ENCODE data around the gene PCDH17.

GRCh38 chr13:57604442-57604841, 27.1 kb upstream of the PCDH17 start:
- TF ChIP-seq CTCF (IDR thresholded peaks at IDR 0.05) (no peak), POLR2A (IDR thresholded peaks at IDR 0.05) (no peak)
